Loucy (cell line): ENCODE results near the gene MRPL12.

Source experiments
- EZH2phosphoT487 ChIP-seq: fragments of 200-600 bp; IDR thresholded peaks from 2 replicates; pipeline ENCODE4 v1.6.1; 2018; ENCODE audit warnings: antibody characterized with exemption, mild to moderate bottlenecking, moderate library complexity, borderline replicate concordance
- TF ChIP-seq, protein P1 (sequence below): fragments of 200-600 bp; sonication (generic); conservative IDR thresholded peaks from 2 replicates; pipeline ENCODE4 v1.5.1; 2014; ENCODE audit warnings: mild to moderate bottlenecking, antibody characterized with exemption, low read length

DNA sequence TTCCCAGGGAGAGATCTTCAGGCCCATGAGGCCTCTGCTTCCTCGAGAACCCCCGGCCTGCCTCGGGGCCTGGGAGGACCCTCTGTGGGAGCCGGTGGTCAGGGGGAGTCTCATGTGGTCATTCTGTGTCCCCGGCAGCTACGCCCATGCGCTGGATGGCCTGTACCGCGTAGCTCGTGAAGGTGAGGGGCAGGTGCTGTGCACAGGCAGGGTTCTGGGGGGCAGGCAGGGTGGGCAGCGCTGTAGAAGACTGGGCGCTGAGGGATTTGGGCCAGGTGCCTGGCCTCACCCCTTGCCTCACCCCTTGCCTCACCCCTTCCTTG lies 13.5 kb downstream of the MRPL12 start:
- TF ChIP-seq, protein P1, sequence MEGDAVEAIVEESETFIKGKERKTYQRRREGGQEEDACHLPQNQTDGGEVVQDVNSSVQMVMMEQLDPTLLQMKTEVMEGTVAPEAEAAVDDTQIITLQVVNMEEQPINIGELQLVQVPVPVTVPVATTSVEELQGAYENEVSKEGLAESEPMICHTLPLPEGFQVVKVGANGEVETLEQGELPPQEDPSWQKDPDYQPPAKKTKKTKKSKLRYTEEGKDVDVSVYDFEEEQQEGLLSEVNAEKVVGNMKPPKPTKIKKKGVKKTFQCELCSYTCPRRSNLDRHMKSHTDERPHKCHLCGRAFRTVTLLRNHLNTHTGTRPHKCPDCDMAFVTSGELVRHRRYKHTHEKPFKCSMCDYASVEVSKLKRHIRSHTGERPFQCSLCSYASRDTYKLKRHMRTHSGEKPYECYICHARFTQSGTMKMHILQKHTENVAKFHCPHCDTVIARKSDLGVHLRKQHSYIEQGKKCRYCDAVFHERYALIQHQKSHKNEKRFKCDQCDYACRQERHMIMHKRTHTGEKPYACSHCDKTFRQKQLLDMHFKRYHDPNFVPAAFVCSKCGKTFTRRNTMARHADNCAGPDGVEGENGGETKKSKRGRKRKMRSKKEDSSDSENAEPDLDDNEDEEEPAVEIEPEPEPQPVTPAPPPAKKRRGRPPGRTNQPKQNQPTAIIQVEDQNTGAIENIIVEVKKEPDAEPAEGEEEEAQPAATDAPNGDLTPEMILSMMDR: no peak
- TF ChIP-seq EZH2phosphoT487: no peak
